Loucy (cell line): ENCODE results near the gene CDK2.
"Not testable (repeated sequence)": the region's sequence is repeated elsewhere in the genome, so short reads cannot be mapped to it uniquely, and the experiment has no call there.

Source experiments
- CTCF ChIP-seq: fragments of 200-600 bp; sonication (generic); conservative IDR thresholded peaks from 2 replicates; pipeline ENCODE4 v1.5.1; 2014; ENCODE audit warnings: mild to moderate bottlenecking, antibody characterized with exemption, low read length
- EZH2phosphoT487 ChIP-seq: fragments of 200-600 bp; IDR thresholded peaks from 2 replicates; pipeline ENCODE4 v1.6.1; 2018; ENCODE audit warnings: antibody characterized with exemption, mild to moderate bottlenecking, moderate library complexity, borderline replicate concordance

- TF ChIP-seq CTCF, EZH2phosphoT487: not testable (repeated sequence)
These were observed 43.0 kb upstream of the CDK2 start for GRCh38 chr12:55923648-55924047.
